ENCODE measurements around the gene COMMD1. TPM values are rescaled to one million over a fixed set of nuclear protein-coding genes. Genes with fewer than 3 reads are reported as not detected.
A peak's percentile ranks its signal among the peaks of the same experiment; 100 is the strongest.
"Not testable (repeated sequence)": the region's sequence is repeated elsewhere in the genome, so short reads cannot be mapped to it uniquely, and the experiment has no call there.

The COMMD1 gene
- polyA plus RNA-seq (2013, experiment 1 of 2): 55.4 TPM
- 56.8 TPM for polyA plus RNA-seq (2013, experiment 2 of 2)

DNA sequence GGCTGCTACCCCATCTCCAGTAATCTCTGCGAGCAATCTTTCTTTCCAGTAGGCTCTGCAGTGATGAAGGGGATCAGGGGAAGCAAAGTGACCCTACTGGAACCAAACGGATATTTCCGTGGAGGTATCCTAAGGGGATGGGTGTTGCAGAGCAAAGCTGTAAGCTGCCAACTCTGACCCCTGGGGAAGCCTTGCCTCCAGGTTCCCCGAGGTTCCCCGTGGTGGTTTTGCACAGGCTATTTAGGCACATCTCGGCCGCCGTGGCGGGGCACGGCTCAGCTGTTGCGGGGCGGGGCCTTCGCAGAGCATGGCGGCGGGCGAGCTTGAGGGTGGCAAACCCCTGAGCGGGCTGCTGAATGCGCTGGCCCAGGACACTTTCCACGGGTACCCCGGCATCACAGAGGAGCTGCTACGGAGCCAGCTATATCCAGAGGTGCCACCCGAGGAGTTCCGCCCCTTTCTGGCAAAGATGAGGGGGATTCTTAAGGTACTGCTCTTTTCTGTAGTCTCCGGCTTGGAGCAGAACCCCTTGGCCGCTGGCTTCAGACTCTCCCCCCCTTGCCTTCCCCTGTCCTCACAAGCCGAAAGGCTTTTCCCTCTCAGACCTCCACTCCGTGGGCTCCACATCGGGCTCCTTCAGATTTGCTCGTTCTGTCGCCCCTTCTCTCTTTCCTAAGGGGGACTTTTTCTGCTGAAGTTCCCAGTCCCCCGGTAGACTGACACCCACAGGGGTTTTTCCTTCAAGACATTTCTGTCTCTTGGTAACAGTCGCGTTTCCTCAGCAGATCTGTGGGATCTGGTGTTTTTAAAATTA is at the start of gene COMMD1:
COMMD1 (plus strand) TSS at position 303 of the 814 bp plus-strand sequence; CDS start at position 308, 5 bp downstream.
- Histone ChIP-seq H2BK12ac (ENCODE audit: low read length in 2 of 2) (no peak within 1 kb of the TSS), H2BK5ac (ENCODE audit: low read depth, low read length, poor library complexity, severe bottlenecking) (no peak within 1 kb of the TSS), H4K91ac (ENCODE audit: low read length) (no peak within 1 kb of the TSS), H3K4me1 (ENCODE audit: control insufficient read depth, insufficient read depth, low read depth, low read length) (no peaks in the 10 kb centered on the region), H3K23ac (ENCODE audit: low read length in 2 of 2) (no peak within 1 kb of the TSS), H3K4me3 (ENCODE audit: insufficient read depth in 1 of 2, low read depth in 1 of 2, low read length in 2 of 2) (peak within 1 kb of the TSS; percentile 69 to 93), H2BK120ac (ENCODE audit: low read depth, low read length) (peak within 1 kb of the TSS; percentile 73), H2AK5ac (ENCODE audit: low read length, severe bottlenecking) (no peak within 1 kb of the TSS), H2AFZ (ENCODE audit: low read depth, low read length) (peak within 1 kb of the TSS; percentile 85), H3K36me3 (ENCODE audit: control insufficient read depth in 1 of 2, insufficient read depth in 2 of 2, low read depth in 1 of 2, low read length in 2 of 2) (peaks cover 0 to 3% of the 10 kb centered on the region in 2 experiments), H3K27me3 (ENCODE audit: control insufficient read depth in 1 of 2, insufficient read depth in 1 of 2, low read length in 2 of 2) (no peaks in the 10 kb centered on the region), H3K4me2 (ENCODE audit: low read length, poor library complexity, severe bottlenecking) (peak within 1 kb of the TSS; percentile 98), H3K18ac (ENCODE audit: low read depth in 1 of 2, low read length in 2 of 2) (peak within 1 kb of the TSS; percentile 62 to 80), H4K8ac (ENCODE audit: low read length) (peak within 1 kb of the TSS; percentile 85), H3K9ac (ENCODE audit: low read length) (peak within 1 kb of the TSS; percentile 97), H3K27ac (ENCODE audit: low read length, poor library complexity, severe bottlenecking) (peak within 1 kb of the TSS; percentile 19), H3K79me1 (replicated peaks; ENCODE audit: low read length, poor library complexity, severe bottlenecking) (peaks cover 13% of the 10 kb centered on the region), H3K4ac (ENCODE audit: low read depth in 1 of 2, low read length in 2 of 2) (peak within 1 kb of the TSS; percentile 3 to 17), H3K9me3 (ENCODE audit: control insufficient read depth, low read length) (no peaks in the 10 kb centered on the region), H2BK15ac (ENCODE audit: low read depth, poor library complexity, severe bottlenecking) (no peak within 1 kb of the TSS), H3K14ac (ENCODE audit: low read length in 2 of 2) (peak within 1 kb of the TSS in 1 of 2 experiments; percentile 53)
- peak; percentile 77 for DNase-seq
- under 1% methylated on average over 30 of the region's 33 CpGs for WGBS

DNA sequence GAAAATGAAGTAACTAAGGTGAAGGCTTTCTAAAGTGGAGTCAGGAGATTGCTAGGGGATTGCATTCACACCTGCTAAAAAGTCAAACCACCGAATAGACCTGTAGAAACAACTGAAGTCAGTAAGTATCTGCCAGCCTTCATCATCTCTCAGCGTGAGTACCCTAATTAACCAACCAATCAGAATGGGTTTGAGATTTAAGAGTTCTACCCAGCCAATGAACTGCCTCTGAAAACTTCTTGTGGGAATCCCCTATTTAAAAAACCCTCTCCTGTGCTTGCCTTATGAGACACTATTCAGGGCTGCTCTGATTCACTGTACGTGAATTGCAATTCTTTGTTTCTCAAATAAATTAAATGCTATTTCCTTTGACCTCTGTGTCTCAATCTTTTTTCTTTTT is 48.2 kb upstream of the COMMD1 start:
- no peak for DNase-seq
- Histone ChIP-seq H3K79me1 (replicated peaks; ENCODE audit: low read length, poor library complexity, severe bottlenecking) (peaks cover 2% of the 10 kb centered on the region), H2AFZ (ENCODE audit: low read depth, low read length) (no peak overlapping the region), H3K9me3 (ENCODE audit: control insufficient read depth, low read length) (no peaks in the 10 kb centered on the region), H3K27me3 (ENCODE audit: control insufficient read depth in 1 of 2, insufficient read depth in 1 of 2, low read length in 2 of 2) (no peaks in the 10 kb centered on the region), H3K14ac (ENCODE audit: low read length in 2 of 2) (no peak overlapping the region), H3K4me1 (ENCODE audit: control insufficient read depth, insufficient read depth, low read depth, low read length) (no peaks in the 10 kb centered on the region), H2BK12ac (ENCODE audit: low read length in 2 of 2) (no peak overlapping the region), H4K91ac (ENCODE audit: low read length) (no peak overlapping the region), H3K18ac (ENCODE audit: low read depth in 1 of 2, low read length in 2 of 2) (no peak overlapping the region), H2AK5ac (ENCODE audit: low read length, severe bottlenecking) (no peak overlapping the region), H3K4ac (ENCODE audit: low read depth in 1 of 2, low read length in 2 of 2) (no peak overlapping the region), H3K4me2 (ENCODE audit: low read length, poor library complexity, severe bottlenecking) (no peak overlapping the region), H4K8ac (ENCODE audit: low read length) (no peak overlapping the region), H3K36me3 (ENCODE audit: control insufficient read depth in 1 of 2, insufficient read depth in 2 of 2, low read depth in 1 of 2, low read length in 2 of 2) (no peaks in the 10 kb centered on the region), H2BK15ac (ENCODE audit: low read depth, poor library complexity, severe bottlenecking) (no peak overlapping the region), H3K4me3 (ENCODE audit: insufficient read depth in 1 of 2, low read depth in 1 of 2, low read length in 2 of 2) (no peak overlapping the region), H3K23ac (ENCODE audit: low read length in 2 of 2) (no peak overlapping the region), H2BK120ac (ENCODE audit: low read depth, low read length) (no peak overlapping the region), H3K27ac (ENCODE audit: low read length, poor library complexity, severe bottlenecking) (no peak overlapping the region), H2BK5ac (ENCODE audit: low read depth, low read length, poor library complexity, severe bottlenecking) (no peak overlapping the region), H3K9ac (ENCODE audit: low read length) (no peak overlapping the region)
- 97% methylated on average over 3 of the region's 3 CpGs for WGBS

DNA sequence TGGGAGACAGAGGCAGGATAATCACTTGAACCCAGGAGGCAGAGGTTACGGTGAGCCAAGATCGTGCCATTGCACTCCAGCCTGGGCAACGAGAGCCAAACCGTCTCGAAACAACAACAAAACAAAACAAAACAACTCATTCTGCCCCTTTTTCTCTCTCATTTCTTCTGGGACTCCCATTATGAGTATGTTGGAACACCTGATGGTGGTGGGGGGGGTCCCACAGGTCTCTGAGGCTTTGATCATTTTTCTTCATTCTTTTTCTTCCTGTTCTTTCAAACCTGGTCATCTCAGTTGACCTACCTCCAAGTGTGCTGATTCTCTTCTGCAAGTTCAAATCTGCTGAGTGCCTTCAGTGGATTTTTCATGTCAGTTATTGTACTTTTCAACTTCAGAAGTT is 43.4 kb upstream of the COMMD1 start:
- Histone ChIP-seq H2BK15ac (ENCODE audit: low read depth, poor library complexity, severe bottlenecking) (no peak overlapping the region), H3K4me3 (ENCODE audit: insufficient read depth in 1 of 2, low read depth in 1 of 2, low read length in 2 of 2) (no peak overlapping the region), H3K4me2 (ENCODE audit: low read length, poor library complexity, severe bottlenecking) (no peak overlapping the region), H3K9ac (ENCODE audit: low read length) (no peak overlapping the region), H2BK5ac (ENCODE audit: low read depth, low read length, poor library complexity, severe bottlenecking) (no peak overlapping the region), H3K23ac (ENCODE audit: low read length in 2 of 2) (no peak overlapping the region), H3K27me3 (ENCODE audit: control insufficient read depth in 1 of 2, insufficient read depth in 1 of 2, low read length in 2 of 2) (no peaks in the 10 kb centered on the region), H4K8ac (ENCODE audit: low read length) (no peak overlapping the region), H3K36me3 (ENCODE audit: control insufficient read depth in 1 of 2, insufficient read depth in 2 of 2, low read depth in 1 of 2, low read length in 2 of 2) (peaks cover 24 to 32% of the 10 kb centered on the region in 2 experiments), H2BK12ac (ENCODE audit: low read length in 2 of 2) (no peak overlapping the region), H2AK5ac (ENCODE audit: low read length, severe bottlenecking) (no peak overlapping the region), H2AFZ (ENCODE audit: low read depth, low read length) (no peak overlapping the region), H3K79me1 (replicated peaks; ENCODE audit: low read length, poor library complexity, severe bottlenecking) (peaks cover 1% of the 10 kb centered on the region), H2BK120ac (ENCODE audit: low read depth, low read length) (no peak overlapping the region), H3K9me3 (ENCODE audit: control insufficient read depth, low read length) (no peaks in the 10 kb centered on the region), H3K4me1 (ENCODE audit: control insufficient read depth, insufficient read depth, low read depth, low read length) (no peaks in the 10 kb centered on the region), H3K4ac (ENCODE audit: low read depth in 1 of 2, low read length in 2 of 2) (no peak overlapping the region), H4K91ac (ENCODE audit: low read length) (no peak overlapping the region), H3K27ac (ENCODE audit: low read length, poor library complexity, severe bottlenecking) (no peak overlapping the region), H3K14ac (ENCODE audit: low read length in 2 of 2) (no peak overlapping the region), H3K18ac (ENCODE audit: low read depth in 1 of 2, low read length in 2 of 2) (no peak overlapping the region)
- DNase-seq: no peak
- 95% methylated on average over 4 of the region's 5 CpGs for WGBS

DNA sequence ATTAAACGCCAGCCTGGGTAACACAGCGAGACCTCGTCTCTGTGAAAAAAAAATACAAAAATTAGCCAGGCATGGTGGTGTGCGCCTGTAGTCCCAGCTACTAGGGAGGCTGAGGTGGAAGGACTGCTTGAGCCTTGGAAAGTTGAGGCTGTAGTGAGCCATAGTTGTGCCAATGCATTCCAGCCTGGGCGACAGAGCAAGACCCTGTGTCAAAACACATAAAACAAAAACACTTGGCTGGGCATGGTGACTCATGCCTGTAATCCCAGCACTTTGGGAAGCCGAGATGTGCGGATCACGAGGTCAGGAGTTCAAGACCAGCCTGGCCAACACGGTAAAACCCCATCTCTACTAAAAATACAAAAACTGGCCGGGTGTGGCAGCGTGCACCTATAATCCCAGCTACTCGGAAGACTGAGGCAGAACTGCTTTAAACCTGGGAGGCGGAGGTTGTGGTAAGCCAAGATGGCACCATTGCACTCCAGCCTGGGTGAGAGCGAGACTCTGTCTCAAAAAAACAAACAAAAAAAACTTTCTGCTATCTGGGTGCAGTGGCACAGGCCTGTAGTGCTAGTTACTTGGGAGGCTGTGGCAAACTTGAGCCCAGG is 38.9 kb upstream of the COMMD1 start:
- not testable (repeated sequence) for H3K79me1 ChIP-seq (replicated peaks; ENCODE audit: low read length, poor library complexity, severe bottlenecking); H3K23ac ChIP-seq (ENCODE audit: low read length in 2 of 2); H2AK5ac ChIP-seq (ENCODE audit: low read length, severe bottlenecking); H2BK5ac ChIP-seq (ENCODE audit: low read depth, low read length, poor library complexity, severe bottlenecking); H3K9ac ChIP-seq (ENCODE audit: low read length); H3K18ac ChIP-seq (ENCODE audit: low read depth in 1 of 2, low read length in 2 of 2); H3K14ac ChIP-seq (ENCODE audit: low read length in 2 of 2); H2BK12ac ChIP-seq (ENCODE audit: low read length in 2 of 2); H3K27me3 ChIP-seq (ENCODE audit: control insufficient read depth in 1 of 2, insufficient read depth in 1 of 2, low read length in 2 of 2); H3K4me1 ChIP-seq (ENCODE audit: control insufficient read depth, insufficient read depth, low read depth, low read length); H3K27ac ChIP-seq (ENCODE audit: low read length, poor library complexity, severe bottlenecking); H2BK120ac ChIP-seq (ENCODE audit: low read depth, low read length); H2BK15ac ChIP-seq (ENCODE audit: low read depth, poor library complexity, severe bottlenecking); H2AFZ ChIP-seq (ENCODE audit: low read depth, low read length); H4K8ac ChIP-seq (ENCODE audit: low read length); H3K4me2 ChIP-seq (ENCODE audit: low read length, poor library complexity, severe bottlenecking); H3K4me3 ChIP-seq (ENCODE audit: insufficient read depth in 1 of 2, low read depth in 1 of 2, low read length in 2 of 2); H3K9me3 ChIP-seq (ENCODE audit: control insufficient read depth, low read length); H3K4ac ChIP-seq (ENCODE audit: low read depth in 1 of 2, low read length in 2 of 2); DNase-seq; H4K91ac ChIP-seq (ENCODE audit: low read length)
- WGBS: 96% methylated on average over 13 of the region's 14 CpGs
- H3K36me3 ChIP-seq (ENCODE audit: control insufficient read depth in 1 of 2, insufficient read depth in 2 of 2, low read depth in 1 of 2, low read length in 2 of 2): peaks cover 40 to 74% of the 10 kb centered on the region in 2 experiments

Data from mesenchymal stem cell (in vitro differentiated cells and primary cell).